NCI-H82 treated with DMSO at 0.1 percent for 48 hours (cell line): ENCODE data around the gene PPP1R1A.

Experiments
- DNase-seq: peaks from one replicate; lab custom pipeline; 2025; ENCODE audit not compliant: unreplicated experiment; lab: John Stamatoyannopoulos, UW

Gene PPP1R1A

DNA sequence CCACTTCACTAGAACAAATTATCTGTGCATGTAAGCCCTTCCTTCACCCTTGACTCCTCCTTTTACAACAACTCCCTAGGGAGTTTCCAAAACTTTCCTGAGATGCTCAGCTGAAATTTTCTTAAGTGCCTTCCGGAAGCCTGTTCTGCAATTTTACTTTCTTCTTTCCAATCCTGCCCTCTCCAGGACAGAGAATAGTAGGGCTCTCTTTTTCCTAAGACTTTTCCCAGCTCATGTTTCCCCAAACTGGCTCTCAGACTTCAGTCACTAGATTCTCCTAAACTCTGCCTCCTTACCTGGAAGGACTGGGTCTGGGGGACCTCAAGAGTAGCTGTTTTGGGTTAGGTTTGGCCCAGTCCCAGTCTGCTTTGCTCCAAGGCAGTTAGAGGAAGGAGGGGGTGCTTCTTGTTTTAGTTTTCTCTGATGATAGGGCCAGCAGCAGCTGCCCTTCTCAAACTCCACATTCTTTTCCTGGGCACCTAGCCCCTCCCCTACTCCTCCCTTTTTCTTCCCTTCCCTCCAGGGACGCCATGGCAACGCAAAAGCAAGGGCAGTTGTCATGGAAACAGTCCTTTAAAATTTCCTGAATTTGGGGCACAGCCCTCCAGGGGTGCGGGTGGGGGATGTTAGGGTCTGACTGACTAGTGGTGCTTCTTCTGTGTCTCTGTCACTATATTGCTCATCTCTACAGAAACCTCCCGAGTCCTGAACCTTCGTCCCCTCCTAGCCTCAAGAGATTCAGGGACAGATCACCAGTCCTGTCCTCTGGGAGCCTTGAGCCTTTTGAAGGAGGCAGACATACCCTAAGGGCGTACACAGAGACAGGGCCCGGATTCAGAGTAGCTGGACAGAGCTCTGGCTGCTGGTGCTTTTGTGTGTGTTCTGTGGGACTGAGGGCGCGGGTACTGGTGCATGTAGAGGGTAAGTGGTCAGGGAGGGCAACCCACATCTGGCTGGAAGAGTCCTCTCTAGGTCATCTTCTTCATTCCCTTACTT lies 17.0 kb downstream of the PPP1R1A start:
- no peak for DNase-seq

DNA sequence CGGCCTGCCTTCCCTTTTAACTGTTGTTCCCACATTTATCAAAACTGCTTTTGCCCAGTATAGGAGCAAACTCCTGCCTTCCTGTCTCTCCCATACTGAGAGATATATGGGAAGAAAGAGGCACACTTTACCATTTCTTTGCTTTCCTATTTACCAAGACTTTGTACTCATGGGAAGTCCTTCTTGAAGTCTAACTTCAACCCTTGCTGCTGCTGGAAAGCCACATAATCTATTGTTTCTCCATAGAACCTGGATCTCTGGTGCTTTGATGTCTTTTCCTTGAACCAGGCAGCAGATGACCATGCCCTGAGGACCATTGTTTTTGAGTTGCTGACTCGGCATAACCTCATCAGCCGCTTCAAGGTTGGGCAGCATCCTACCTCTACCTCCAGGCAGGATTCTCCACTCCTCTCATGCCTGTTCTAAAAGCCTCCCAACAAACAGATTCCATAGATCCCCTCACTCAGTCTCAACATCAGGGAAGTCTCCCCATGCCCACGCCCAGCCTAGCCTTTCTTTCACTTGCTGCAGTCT lies 18.4 kb downstream of the PPP1R1A start:
- DNase-seq: no peak

DNA sequence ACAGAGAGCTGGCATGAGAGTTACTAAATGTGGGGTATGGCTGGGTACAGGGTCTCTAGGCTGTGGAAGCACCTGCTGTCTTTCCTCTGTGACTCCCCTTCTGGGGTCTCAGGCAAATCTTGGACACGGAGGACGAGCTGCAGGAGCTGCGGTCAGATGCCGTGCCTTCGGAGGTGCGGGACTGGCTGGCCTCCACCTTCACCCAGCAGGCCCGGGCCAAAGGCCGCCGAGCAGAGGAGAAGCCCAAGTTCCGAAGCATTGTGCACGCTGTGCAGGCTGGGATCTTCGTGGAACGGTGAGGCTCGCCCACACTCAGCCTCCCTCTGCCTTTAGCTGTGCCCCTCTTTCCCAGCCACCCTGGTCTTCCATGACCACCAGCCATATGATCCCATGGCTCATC lies 19.4 kb downstream of the PPP1R1A start:
- DNase-seq: no peak

DNA sequence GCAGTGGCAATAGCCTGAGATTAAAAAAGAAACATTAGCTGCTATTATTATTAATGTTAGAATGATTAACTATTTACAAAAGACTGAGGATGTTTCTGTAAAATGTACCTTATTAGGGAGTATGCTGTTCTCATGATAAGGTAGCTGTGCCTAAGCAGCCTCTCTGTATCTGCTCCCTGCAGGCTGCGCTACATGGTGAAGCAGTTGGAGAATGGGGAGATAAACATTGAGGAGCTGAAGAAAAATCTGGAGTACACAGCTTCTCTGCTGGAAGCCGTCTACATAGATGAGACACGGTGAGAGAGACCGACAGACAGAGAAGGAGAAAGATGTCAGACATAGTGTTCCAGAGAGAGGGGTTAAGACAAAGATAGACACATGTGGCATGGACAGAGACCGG lies 21.7 kb downstream of the PPP1R1A start:
- DNase-seq: no peak

DNA sequence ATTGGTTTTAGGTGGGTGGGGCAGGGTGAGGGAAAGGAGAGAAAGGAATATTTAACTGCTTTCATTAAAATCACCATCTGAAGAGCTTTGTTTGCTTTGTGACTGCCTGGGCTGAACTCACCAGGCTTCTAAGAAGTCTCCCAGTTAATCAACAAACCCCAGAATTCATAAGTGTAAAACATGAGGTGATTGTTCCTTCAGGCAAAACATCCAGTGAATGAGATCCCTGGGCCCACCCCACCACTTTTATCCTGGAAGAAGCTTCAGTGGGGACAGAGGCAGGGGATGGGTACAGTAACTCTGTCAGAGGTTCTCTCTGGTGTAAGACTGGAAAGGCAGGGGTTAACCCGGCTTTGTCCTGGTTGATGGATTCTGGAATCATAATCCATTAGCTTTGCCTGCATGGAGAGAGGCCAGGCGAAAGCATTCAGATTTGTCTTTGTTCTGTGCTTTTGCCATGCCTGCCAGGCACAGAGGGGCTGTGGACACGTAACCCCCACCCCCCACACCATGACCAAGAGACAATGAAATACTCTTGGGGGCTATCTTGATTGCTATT lies 22.4 kb downstream of the PPP1R1A start:
- no peak for DNase-seq

DNA sequence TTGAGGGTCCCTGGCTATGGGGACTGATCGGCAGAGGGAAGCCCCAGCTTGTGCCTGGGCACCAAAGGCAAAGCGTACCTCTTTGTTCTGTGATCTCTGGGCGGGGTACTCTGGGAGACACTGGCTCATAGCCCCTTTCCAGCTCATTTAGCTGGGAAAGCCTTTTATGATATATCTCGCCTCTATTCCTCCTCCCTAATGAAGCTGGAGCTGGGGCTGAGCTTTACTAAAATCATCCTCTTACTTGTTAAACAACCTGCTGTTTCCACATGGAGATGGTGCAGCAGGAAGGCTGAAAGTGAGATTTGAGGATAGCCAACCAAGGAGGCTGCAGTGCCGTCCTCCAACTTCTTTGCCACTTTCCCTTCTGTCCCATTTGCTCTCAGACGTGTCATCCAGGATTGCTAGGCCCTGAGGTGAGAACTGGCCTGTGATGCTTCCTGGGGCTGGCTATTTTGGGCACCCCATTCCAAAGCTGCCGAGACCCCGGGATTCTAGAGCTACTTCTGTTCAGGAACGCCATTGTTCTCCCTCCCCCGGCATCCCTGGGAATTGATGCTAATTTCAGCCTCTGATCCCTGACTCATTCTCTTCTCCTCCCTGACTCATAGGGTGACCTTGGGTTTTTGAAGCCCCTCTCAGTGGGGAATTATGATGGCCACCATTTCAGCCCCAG lies 23.0 kb downstream of the PPP1R1A start:
- no peak for DNase-seq

DNA sequence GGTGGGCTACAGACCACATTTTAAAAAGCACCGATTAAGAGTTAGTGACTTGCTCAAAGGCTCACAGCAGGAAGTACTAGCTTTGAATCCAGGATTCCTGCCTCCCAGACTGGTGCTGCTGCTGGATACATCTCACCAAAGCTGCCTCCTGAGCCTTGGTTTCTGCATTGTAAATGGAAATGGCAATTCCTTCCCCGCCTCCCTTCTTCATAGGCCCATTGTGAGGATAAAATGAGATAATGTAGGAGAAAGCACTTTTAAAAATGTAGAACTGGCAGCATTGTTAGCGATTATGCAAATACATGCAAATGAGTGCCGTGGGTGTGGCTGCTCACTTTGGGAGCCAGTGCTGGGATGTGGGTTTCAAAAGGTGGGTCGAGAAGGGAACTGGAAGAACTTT lies 23.7 kb downstream of the PPP1R1A start:
- no peak for DNase-seq

DNA sequence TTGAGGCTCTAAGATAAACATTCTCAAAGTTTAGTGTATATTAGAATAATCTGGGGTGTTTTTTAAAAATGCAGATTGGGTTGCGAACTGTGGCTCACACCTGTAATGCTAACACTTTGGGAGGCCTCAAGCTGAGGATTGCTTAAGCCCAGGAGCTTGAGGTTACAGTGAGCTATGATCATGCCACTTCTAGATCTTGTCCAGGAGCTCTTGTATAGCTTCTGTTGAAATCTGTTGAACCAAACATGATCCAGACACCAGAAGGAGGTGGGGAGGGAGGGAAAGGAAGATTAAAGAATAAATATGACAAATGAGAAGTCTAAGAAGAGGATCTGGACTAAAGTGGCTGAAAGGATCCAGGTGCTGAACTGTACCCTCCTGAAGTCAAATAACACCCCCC lies 24.7 kb downstream of the PPP1R1A start:
- no peak for DNase-seq

DNA sequence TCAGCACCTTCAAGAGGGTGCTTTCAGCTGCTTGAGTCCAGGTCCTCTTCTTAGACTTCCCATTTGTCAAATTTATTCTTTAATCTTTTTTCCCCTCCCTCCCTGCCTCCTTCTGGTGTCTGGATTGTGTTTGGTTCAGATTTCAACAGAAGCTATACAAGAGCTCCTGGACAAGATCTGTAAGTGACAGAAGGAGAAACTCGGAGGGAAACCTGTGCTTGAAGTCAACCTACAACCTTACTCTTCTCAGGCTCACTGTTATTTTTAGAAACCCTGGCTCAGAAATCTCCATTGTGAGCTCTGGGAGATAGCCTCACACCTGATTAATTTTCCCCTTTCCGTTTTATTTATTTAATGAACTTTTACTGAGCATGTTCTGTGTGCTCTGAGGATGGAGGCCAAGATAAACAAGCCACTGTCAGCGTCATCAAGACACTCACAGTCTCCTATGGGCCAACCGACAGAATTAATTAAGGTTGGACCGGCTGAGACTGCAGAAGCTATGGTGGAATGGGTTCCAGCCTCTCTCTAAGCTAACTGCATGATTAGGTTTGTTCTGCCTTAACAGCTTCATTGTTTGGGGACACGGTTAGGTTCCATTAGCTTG lies 25.6 kb downstream of the PPP1R1A start:
- no peak for DNase-seq

DNA sequence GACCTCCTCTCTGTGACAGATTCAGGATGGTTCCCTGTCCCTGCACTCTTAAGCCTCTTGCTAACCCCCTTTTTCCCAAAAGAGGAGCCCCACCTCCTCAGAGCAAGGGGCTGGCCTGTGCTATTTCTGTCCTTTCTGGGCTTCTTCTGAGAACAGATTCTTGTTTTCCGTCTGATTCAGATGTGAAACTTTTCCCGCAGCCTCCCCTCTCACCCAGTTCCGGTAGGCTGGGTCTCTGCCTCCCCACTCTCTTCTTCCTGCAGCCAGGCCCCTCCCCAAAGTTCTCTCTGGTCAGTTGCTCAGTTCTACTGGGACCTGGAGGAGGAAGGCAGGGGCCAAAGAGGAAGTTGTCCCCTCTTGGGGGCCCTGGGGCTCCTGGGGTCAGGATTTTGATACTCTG lies 27.3 kb downstream of the PPP1R1A start:
- no peak for DNase-seq

DNA sequence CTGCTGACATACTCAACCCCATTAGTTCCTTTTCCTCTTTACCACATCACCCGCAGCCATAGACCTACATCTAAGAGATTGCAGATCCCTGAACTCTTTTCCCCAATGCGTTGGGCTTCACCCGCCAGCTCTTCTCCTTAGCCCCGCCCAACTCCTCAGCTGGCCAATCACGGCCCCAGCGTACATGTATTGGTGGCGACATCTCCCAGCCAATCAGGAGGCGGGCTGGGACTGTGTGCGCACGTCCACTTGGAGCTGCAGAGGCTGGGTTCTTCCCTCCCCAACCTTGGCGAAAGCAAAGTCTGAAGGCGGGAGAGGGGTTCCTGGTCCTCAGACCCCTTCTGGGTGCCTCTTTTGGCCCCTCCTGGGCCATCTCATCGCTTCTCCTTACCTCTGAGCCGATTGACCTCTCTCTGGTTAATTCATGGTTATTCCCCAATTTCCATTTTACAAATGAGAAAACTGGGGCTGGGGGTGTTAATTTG lies 28.0 kb downstream of the PPP1R1A start:
- no peak for DNase-seq

DNA sequence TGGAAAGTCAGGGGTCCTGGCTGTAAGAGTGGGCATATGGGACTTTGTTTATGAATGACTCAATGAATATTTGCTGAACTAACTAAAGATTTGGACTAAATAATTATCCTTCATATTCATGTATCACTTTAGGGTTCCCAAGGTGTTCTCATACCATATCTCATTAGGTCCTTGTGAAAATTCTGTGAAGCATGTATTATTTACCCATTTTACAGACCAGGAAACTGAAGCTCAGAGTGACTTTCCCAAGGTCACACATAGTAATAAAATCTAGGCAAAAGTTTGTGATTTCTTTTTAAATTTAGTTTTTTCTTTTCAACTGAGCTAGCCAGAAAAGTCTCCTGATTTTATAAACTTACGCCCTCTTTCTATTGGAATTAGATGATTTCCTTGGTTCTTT lies 29.7 kb downstream of the PPP1R1A start:
- no peak for DNase-seq

DNA sequence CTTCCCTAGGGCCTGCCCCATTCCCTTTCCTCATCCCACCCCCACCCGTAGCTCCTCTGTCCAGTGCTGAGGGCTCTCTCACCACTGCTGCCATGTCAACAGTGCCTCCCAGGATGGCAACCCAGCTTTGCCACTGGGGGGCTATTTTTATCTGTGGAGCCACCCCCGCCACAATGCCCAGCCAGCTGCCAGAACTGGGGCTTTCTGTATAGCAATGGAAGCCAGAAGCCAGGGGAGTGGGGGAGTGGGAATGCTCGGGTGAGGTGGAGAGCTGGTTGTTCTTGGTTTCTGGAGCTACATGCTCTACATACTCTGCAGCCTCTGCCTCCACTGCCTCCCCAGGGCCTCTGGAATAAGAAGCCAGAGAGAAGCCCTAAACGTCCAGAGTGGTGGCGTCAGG lies 30.1 kb downstream of the PPP1R1A start:
- DNase-seq: no peak

DNA sequence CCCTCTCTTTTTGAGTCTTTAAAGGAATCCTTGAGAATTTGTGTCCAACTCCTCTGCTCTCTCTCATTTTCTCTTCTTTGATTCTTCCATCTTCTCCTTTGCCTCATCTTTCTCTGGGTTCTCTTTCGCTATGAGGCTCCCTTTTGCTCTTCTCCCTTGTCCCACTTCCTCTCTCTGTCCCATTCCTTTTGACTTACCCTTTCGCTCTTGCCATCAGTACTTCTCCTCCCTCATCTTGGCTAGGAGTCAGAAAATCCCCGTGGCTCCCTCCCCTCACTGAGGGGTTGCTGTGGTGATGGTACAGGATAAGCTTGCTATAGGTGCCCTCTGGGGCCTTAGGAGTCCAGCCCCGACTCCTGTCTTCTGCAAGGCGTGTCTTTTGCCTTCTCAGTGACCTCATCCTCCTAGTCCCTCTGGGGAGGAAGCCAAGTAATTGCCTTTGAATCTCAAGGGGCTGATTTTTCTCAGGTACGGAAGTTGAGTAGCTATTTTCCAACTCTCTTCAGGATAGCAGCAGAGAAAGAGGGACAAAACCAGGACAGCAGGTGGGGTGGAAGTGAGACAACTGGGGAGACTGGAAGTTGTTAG lies 32.7 kb downstream of the PPP1R1A start:
- no peak for DNase-seq

DNA sequence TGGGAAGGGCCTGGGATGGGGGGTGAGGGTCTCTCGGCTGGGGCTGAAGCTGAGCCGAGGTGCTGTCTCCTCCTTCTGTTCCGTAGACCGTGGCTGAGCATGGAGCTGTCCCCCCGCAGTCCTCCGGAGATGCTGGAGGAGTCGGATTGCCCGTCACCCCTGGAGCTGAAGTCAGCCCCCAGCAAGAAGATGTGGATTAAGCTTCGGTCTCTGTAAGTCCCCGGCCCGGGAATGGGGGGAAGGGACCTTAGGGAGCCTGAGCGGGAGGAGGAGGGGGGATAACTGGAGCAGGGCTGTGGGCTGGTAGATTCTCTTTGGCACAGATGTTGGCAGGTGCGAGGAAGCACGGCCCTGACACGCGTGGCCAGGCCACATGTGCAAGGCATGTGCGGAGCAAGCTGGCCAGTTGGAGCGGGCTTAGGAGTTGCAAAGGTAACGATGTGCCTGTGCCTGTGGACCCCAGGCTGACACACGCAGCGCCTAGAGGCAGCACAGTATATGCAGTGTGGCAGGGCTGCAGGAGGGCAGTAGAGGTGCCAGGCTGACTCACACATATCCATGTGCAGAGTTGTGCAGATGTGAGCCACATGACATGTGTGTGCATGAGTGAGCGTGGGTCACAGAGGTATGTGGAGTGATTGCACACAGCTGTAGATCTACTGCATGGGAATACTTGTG lies 38.5 kb downstream of the PPP1R1A start:
- no peak for DNase-seq

DNA sequence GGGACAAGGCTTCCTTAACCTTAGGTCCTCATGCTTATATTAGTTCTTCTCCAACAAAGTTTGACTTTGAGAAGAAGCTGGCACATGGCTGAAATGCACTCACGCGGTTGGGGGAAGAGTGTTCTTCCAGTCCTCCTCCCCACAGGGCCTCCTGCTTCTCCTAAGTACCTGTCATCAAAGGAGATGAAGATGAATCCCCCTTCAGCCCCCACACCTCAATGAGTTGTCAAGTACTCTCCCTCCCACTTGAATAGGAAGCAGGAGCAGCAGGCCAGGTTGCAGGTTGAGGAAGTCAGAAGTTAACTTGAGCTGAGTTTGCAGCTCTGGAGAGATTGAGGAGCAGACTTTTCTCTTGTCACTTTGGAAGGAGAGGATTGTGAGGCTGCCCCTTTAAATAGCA lies 41.9 kb downstream of the PPP1R1A start:
- no peak for DNase-seq

DNA sequence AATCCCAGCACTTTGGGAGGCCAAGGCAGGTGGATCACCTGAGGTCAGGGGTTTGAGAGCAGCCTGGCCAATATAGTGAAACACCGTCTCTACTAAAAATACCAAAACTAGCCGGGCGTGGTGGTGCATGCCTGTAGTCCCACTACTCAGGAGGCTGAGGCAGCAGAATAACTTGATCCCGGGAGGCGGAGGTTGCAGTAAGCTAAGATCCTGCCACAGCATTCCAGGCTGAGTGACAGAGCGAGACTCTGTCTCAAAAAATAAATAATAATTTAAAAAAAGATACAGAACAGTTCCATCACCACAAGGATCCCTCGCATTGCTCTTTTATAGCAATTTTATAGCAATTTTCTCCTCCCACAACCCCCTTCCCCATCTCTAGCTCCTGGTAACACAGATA lies 43.7 kb downstream of the PPP1R1A start:
- DNase-seq: no peak

DNA sequence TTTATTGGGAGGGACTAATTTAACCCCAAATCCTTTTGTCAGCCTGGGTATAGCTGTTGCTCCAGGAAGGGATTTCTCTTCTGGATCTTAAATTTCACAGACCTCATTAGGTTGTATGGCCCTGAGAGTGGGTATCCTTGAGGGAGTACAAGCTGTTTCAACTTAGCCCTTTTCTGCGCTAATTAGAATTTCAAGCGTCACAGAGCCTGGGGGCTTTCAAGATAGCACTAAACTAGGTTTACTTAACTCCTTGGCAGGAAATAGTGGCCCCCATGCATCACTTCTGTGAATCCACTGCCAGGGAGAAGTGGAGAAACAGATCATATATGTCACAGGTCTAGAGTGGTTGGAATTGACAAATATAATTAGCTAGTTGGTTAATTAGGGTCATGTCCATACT lies 44.9 kb downstream of the PPP1R1A start:
- DNase-seq: no peak

DNA sequence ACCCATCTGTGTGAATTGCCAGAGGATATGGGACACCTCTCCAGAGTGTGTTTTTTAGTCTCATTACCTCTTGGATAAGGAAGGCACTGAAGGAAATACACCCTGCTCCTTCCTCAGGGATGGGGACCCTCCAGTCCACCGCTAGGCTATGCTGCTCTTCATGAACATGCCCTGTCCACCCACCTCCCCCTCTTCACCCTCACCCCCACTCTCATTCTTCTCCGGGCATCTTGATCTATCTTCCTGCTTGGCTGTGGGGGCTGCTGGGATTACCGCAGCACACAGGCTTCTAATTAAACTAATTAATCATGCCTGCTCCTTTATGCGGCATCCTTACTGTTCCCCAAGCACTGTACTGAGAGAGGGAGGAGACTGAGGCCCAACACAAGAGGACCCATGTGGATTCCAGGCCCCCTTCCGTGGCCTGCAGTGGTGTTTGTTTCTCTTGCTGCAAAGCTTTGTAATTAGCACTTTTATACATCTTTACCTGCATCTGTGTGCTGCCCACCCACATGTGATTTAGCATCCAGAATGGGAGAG lies 46.6 kb downstream of the PPP1R1A start:
- no peak for DNase-seq

DNA sequence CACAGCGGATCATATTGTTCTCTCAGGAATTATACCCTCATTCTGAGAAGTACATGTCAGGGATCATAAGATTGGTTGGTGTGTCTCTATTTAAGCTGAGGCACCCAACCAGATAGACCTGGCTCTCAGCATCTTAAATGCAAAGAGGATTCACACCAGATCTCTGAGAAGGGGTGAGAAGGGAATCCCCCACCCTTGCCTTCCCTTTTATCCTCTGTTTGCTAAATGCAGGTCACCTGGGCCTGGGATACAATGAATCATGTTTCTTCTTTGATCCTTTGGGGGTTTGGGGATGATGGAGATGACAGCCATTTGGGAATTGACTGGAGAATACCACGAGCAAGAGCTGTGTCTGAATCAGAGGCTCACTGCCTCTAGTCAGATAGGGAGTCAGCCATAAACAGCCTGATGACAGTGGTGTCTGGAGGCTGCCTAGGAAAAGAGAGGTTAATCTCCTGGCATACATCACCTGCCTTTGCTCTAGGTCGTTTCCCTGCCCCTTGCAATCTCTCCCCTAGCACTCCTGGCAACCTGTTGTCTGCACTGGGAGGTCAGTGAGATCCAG lies 50.2 kb downstream of the PPP1R1A start:
- DNase-seq: no peak
